OCI-LY3 (cell line): ENCODE results near the gene TUBGCP2.

Experiments used
- EZH2phosphoT487 ChIP-seq: fragments of 200-600 bp; shearing (Covaris generic); IDR thresholded peaks from 2 replicates; pipeline ENCODE4 v1.6.1; 2018; ENCODE audit warnings: antibody characterized with exemption, mixed run types, low read depth
- TF ChIP-seq, protein P1 (sequence below): fragments of 200-600, 300-600 bp; sonication (generic); IDR thresholded peaks from 2 replicates; pipeline ENCODE4 v1.5.1; 2014; ENCODE audit warnings: antibody characterized with exemption, low read length, low read depth

DNA sequence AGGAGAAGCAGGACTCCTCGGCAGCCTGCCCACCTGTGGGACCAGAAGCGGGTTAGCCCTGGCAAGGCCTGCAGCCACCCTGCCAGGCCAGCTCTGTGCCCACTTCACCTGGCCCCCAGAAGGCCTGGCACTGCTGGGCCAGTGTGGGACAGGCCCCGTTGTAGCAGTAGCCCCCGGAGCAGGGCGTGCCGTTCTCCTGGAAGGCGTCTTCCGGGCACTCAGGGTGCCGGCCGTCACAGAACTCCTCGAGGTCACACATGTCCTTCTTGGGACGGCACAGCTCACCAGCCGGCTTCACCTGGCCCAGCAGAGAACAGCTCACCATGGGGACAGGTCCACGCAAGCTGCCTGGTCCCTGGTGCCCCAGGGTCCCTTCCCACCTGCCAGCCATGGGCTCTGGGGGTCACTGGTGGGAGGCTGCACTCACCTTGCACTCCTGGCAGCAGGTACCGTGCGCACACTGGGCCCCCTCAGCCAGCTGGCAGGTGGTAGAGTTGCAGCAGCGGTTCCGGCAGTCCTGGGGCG, 37.8 kb downstream of the TUBGCP2 start:
- TF ChIP-seq, protein P1, sequence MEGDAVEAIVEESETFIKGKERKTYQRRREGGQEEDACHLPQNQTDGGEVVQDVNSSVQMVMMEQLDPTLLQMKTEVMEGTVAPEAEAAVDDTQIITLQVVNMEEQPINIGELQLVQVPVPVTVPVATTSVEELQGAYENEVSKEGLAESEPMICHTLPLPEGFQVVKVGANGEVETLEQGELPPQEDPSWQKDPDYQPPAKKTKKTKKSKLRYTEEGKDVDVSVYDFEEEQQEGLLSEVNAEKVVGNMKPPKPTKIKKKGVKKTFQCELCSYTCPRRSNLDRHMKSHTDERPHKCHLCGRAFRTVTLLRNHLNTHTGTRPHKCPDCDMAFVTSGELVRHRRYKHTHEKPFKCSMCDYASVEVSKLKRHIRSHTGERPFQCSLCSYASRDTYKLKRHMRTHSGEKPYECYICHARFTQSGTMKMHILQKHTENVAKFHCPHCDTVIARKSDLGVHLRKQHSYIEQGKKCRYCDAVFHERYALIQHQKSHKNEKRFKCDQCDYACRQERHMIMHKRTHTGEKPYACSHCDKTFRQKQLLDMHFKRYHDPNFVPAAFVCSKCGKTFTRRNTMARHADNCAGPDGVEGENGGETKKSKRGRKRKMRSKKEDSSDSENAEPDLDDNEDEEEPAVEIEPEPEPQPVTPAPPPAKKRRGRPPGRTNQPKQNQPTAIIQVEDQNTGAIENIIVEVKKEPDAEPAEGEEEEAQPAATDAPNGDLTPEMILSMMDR: no peak
- no peak for TF ChIP-seq EZH2phosphoT487
